Adipose tissue (tissue), 3 donors: ENCODE results near the gene MTCL1. TPM values are rescaled to one million over a fixed set of nuclear protein-coding genes. Genes with fewer than 3 reads are reported as not detected.

Source experiments
- H3K27ac ChIP-seq: one replicate; pipeline ENCODE4 v1.5.1; 2013; ENCODE audit warnings: low read depth, low read length
- WGBS, 3 donors: extraction: QIAGEN DNeasy Blood & Tissue Kit; methylation state at CpG; one replicate each; pipeline ENCODE4 v1.1.7; 2013; 5-methylcytosine and 5-hydroxymethylcytosine counted together
- polyA plus RNA-seq, 3 donors: library from polyadenylated mRNA; stranded (reverse); fragments of 200-250 nt; gene quantifications; one replicate each; pipeline ENCODE4 v1.2.3, GENCODE V29; 2013
- donor health status: healthy with polysubstance abuse.
- donor health status: Bipolar disorder and iron deficiency.
- donor health status: healthy.

MTCL1 gene
- polyA plus RNA-seq, 3 donors: 0.83 to 2.5 (median 1.7) TPM

GRCh38 chr18:8778386-8778785, 73.0 kb downstream of the MTCL1 start:
- H3K27ac ChIP-seq: no peak overlapping the region
- WGBS, 3 donors: 69 to 83% (median 78%) methylated on average over 3 of the region's 3 CpGs

DNA sequence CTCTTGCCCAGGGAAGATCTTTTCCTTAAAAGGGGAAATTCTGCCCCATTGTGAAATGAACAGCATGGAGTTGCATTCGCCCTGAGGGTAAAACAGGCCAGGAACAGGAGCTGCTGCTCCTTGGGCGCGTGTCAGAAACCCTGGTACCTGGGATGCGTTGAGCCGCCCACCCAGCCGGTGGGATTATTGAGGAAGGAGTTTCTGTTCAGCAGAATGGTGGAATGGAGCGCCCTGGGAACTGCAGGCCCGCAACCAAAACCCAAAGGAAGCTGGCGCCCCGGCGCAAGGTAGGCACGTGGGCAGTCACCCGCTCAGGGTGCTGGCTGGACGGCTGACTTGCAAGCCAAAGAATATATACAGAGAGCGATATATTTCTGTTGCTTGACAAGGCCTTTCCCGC, 73.5 kb downstream of the MTCL1 start:
- WGBS, 3 donors: 96 to 97% (median 96%) methylated on average over 16 of the region's 16 CpGs
- H3K27ac ChIP-seq: no peak overlapping the region

DNA sequence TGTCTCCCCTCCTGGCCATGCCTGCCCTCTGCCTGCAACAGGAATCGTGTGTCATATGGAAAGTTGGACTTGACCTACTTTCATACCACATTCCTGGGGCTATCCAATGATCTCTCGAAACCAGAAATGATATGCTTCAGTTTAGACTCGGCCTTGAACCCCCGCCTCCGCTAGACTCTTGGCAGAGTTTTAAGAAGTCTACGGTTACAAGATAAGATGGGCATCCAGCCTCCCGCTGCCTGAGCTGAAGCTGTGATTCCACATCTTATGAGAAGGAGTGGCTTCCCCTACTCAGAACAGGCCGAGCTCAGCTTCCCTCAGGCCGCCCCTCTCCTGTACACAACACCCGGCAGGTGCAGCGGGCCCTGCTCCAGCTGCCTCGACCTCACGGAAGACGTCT, 73.9 kb downstream of the MTCL1 start:
- WGBS, 3 donors: 63 to 91% (median 89%) methylated on average over 14 of the region's 14 CpGs
- no peak overlapping the region for H3K27ac ChIP-seq

- 35 to 91% (median 91%) methylated on average over 6 of the region's 6 CpGs for whole genome bisulfite sequencing, 3 donors
- H3K27ac ChIP-seq: no peak overlapping the region
These were observed 74.9 kb downstream of the MTCL1 start for GRCh38 chr18:8780227-8780626.

DNA sequence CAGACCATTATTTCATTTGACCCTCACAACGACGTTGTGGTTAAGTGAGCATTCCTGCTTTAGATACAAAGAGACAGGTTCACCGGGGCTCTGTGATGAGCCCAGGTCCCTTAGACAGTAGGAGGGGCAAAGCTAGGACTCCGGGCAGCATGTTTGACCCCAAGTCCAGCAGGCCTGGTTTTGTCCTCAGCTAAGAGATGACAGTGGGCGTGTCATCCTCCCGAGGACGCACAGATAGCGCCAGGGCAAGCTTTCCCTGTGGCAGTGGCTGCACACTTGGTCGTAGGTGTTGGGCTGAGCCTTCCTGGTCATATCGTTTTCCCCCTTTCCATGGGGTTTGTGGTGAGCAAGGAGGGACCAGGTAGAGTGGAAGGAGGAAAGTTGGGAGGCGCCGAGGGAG, 76.3 kb downstream of the MTCL1 start:
- 85 to 92% (median 88%) methylated on average over 12 of the region's 12 CpGs for WGBS, 3 donors

GRCh38 chr18:8783335-8783993, 78.1 kb downstream of the MTCL1 start:
- 94 to 95% (median 95%) methylated on average over 28 of the region's 28 CpGs for WGBS, 3 donors
- H3K27ac ChIP-seq: no peak overlapping the region

More for the DNA sequence above, 76.3 kb downstream of the MTCL1 start:
- H3K27ac ChIP-seq: no peak overlapping the region

GRCh38 chr18:8783994-8784530, 78.7 kb downstream of the MTCL1 start:
- H3K27ac ChIP-seq: no peak overlapping the region
- 94 to 98% (median 97%) methylated on average over 35 of the region's 35 CpGs for WGBS, 3 donors

DNA sequence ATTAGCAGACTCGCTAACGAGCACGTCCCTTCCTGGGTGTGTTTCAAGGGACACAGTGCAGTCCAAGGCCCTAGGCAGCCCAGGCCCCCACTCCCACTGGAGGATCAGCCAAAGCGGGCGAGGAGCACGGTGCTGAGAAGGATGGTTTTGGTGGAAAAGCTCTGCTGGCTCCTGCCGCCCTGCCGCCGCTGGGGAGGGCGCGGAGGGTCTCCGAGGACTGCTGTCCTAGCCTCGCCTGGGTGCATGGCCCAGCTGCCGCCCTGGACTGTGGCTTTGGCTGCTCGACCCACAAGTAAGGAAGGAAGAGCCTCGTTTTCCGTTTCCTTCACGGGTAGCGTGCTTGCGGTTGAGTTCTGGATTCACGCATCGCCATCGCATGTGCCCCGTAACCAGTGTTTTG, 79.9 kb downstream of the MTCL1 start:
- WGBS, 3 donors: 93 to 96% (median 95%) methylated on average over 24 of the region's 24 CpGs
- H3K27ac ChIP-seq: no peak overlapping the region

DNA sequence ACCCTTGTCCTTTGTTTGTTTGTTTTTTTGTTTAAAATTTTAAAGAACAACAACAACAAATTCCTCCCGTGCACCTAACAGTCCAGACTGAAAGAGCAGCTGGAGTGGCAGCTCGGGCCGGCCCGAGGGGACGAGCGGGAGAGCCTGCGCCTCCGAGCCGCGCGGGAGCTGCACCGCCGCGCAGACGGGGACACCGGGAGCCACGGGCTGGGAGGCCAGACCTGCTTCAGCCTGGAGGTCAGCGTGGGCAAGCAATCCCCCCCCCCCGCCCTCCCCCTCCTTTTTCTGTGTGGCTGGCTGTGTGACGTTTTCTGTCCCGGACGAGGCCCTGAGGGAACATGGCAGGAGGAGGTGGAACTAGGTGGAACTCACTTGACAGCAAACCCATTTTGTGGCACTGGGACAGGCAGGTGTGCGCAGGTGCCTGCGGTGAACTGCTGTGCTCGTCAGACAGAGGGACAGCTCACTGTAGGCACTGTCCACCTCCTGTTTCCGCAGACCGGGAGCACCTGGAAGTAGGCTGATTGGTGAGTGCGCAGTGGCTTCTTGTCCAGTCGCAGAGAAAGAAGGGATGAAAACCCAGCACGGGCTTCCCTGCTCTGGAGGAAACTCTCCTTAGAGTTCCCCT, 80.6 kb downstream of the MTCL1 start:
- no peak overlapping the region for H3K27ac ChIP-seq
- WGBS, 3 donors: 90 to 94% (median 93%) methylated on average over 30 of the region's 30 CpGs

DNA sequence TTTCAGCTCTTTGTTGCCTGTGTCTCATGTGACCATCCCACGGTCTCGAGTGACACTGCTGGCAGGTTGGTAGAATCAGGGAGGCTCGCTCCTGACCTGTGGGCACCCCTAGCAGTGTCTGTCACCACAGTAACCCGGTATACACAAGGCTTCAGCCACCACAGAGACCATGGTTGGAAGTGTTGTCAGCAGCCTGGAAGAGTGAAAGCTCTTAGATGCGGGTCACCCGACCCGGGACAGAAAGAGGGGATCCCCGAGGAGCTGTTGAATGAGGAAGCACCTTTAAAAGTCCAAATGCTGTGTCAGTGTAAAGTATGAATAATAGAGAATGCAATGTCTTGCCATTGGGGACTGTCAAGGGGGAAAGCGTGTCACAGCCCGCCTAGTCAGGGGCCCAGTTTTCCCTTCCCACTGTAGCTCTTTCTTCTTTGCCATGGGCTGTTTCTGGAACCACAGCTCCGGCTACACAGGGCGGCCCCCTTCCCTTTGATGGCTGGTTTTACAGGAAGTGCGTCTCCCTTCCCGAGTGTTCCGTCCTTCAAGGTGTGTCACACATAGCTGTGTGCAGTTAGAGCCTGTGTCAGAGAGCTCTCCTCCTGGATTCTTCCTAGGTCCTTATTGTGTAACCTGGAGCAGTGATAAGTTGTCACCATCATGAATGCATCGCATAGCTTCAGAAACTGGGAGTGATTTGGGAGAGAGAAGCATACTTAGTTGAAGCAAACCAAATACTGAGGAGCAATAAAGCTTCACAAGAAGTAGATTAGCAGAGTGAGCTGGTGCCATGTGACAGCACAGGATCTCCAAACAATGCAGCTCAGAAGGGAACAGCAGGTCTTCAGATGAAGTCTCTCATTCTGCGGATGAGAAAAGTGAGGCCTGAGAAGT, 81.4 kb downstream of the MTCL1 start:
- no peak overlapping the region for H3K27ac ChIP-seq
- 67 to 86% (median 76%) methylated on average over 17 of the region's 17 CpGs for WGBS, 3 donors

GRCh38 chr18:8787371-8787670, 82.0 kb downstream of the MTCL1 start:
- no peak overlapping the region for H3K27ac ChIP-seq
- WGBS, 3 donors: 89 to 91% (median 90%) methylated on average over 6 of the region's 6 CpGs

GRCh38 chr18:8787794-8788193, 82.4 kb downstream of the MTCL1 start:
- H3K27ac ChIP-seq: no peak overlapping the region
- WGBS, 3 donors: 80 to 92% (median 88%) methylated on average over 6 of the region's 6 CpGs

GRCh38 chr18:8788503-8789429, 83.4 kb downstream of the MTCL1 start:
- no peak overlapping the region for H3K27ac ChIP-seq
- 85 to 94% (median 89%) methylated on average over 13 of the region's 13 CpGs for WGBS, 3 donors

DNA sequence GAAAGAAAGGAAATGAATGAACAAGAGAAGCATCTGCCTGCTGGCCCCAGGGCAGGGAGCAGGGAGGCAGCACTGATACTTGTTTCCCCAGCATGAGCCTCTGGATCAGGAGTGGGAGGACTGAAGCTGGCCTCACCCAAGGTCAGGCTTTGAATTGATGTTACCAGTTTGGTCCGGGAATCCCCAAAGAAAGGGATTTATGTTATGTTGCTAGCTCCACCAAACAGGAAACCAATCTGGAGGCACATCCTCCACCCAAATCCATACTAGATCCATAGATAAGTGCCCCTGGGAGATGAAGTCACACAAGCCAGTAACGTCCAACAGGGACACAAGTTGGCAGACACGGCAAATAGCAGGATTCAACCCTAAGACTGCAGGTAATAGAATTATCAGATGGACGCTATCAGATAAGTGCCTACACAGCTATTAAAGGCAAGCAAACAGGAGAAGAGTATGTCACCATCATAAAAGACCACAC, 85.9 kb downstream of the MTCL1 start:
- H3K27ac ChIP-seq: no peak overlapping the region
- WGBS, 3 donors: 77 to 91% (median 78%) methylated on average over 4 of the region's 4 CpGs

DNA sequence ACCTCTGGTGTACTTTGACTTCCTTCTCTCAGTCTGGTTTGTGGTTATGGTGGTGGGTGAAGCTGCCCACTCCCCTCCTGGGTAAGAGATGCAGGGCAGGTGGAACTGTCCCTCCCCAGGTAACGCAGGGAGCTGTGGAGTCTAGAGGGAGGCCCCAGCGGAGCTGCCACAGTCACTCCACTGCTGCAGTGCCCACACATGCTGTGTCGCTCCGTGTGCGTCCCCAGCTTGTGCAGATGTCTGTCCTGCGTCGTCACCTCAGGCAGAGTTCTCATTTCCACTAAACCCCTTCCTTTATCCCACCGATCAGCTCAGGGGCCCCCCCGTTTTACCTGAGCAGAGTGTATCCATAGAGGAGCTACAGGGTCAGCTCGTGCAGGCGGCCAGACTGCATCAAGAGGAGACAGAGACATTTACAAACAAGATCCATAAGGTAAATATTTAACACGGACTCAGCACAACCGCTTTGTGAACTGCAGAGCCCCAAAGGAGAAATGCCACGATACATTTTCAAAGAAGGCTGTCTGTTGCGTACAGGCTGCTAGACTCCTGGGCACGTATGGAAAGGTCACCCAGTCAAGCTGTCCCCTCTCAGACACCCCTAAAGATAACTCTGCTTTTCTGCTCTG, 87.4 kb downstream of the MTCL1 start:
- no peak overlapping the region for H3K27ac ChIP-seq
- WGBS, 3 donors: 81 to 92% (median 86%) methylated on average over 16 of the region's 16 CpGs

GRCh38 chr18:8793445-8794155, 88.2 kb downstream of the MTCL1 start:
- no peak overlapping the region for H3K27ac ChIP-seq
- WGBS, 3 donors: 67 to 90% (median 87%) methylated on average over 13 of the region's 13 CpGs
